K562 (cell line): Measurements from ENCODE around the gene DTYMK. TPM values are rescaled to one million over a fixed set of nuclear protein-coding genes. Genes with fewer than 3 reads are reported as not detected.

Experiments
- ATAC-seq: fragments of 200-7000 bp; cut with Tn5 transposase; 3 replicates; pipeline ENCODE4 v1.9.1; 2020; ENCODE audit warnings: moderate library complexity
- BruUV-seq: library from RNA; stranded (reverse); fragments of 400-500 nt; replicated peaks from 2 replicates; lab custom pipeline; 2021; lab: Mats Ljungman, UMichigan
- CTCF ChIA-PET: fragments of 300-600 bp; formaldehyde crosslinking; extraction: SDS; loops from one replicate; lab custom pipeline; 2021; ENCODE audit warnings: low intra/inter-chr PET ratio; lab: Yijun Ruan, JAX
- POLR2A ChIA-PET: fragments of 300-600, 350-650 bp; sonication (Branson Sonifier 250); formaldehyde crosslinking; extraction: SDS; loops from one replicate; lab custom pipeline; 2021; ENCODE audit warnings: antibody characterized with exemption, inconsistent platforms; lab: Yijun Ruan, JAX
- DNase-seq, 4 experiments: peaks; one replicate each; pipeline versions ENCODE4 v3.0.0 to v3.0.0-alpha.2; 2011 to 2018; ENCODE audit warnings: low spot score in 3 of 4, mixed read lengths in 3 of 4; ENCODE audit errors: extremely low read depth in 1 of 4
- FAIRE-seq: peaks from 2 replicates; lab custom pipeline; 2011; peaks lifted over from hg19 to GRCh38; lab: Jason Lieb, UNC
- H2AFZ ChIP-seq: 2 replicates; pipeline ENCODE4 v1.6.0; 2011; ENCODE audit warnings: low read depth, low read length, control low read depth, inconsistent platforms
- H3K27ac ChIP-seq: fragments of 200-600 bp; 3 replicates; pipeline ENCODE4 v1.8.0; 2011; ENCODE audit warnings: low read depth, mild to moderate bottlenecking, control low read depth, inconsistent platforms, low read length, moderate library complexity, mixed read lengths; ENCODE audit errors: extremely low read depth
- H3K27me3 ChIP-seq, 2 experiments: fragments of 300-600 bp in 1 of 2; 2 replicates in 1 of 2; 3 replicates in 1 of 2; pipeline versions ENCODE4 v1.6.0 to v1.8.0; 2011; ENCODE audit warnings: inconsistent platforms in 2 of 2, low read length in 2 of 2, mild to moderate bottlenecking in 1 of 2, mixed read lengths in 1 of 2, moderate library complexity in 1 of 2; ENCODE audit not compliant: control insufficient read depth in 2 of 2, insufficient read depth in 2 of 2
- H3K36me3 ChIP-seq: fragments of 300-600 bp; 3 replicates; pipeline ENCODE4 v1.8.0; 2011; ENCODE audit warnings: mild to moderate bottlenecking, low read length, inconsistent platforms; ENCODE audit not compliant: control insufficient read depth, insufficient read depth
- H3K4me1 ChIP-seq, 2 experiments: fragments of 200-600 bp in 1 of 2; replicated peaks in 1 of 2; 2 replicates in 1 of 2; 3 replicates in 1 of 2; pipeline versions ENCODE4 v1.5.1 to v1.8.0; 2011; ENCODE audit warnings: inconsistent platforms in 2 of 2, low read length in 2 of 2, mild to moderate bottlenecking in 1 of 2, mixed read lengths in 1 of 2, moderate library complexity in 1 of 2; ENCODE audit not compliant: control insufficient read depth in 2 of 2, insufficient read depth in 2 of 2
- H3K4me2 ChIP-seq: 2 replicates; pipeline ENCODE4 v1.6.1; 2011; ENCODE audit warnings: low read length, control low read depth, inconsistent platforms, mixed read lengths; ENCODE audit not compliant: insufficient read depth
- H3K4me3 ChIP-seq: fragments of 200-600 bp; sonication (generic), shearing (Covaris generic); 2 replicates; pipeline ENCODE4 v1.5.1; 2016; ENCODE audit warnings: control low read depth, inconsistent platforms
- H3K79me2 ChIP-seq: fragments of 200-600 bp; 3 replicates; pipeline ENCODE4 v1.8.0; 2011; ENCODE audit warnings: low read length, inconsistent platforms; ENCODE audit not compliant: control insufficient read depth, insufficient read depth
- H3K9ac ChIP-seq, 2 experiments: 2 replicates each; pipeline versions ENCODE4 v1.6.0 to v1.6.1; 2011; ENCODE audit warnings: low read depth in 2 of 2, low read length in 2 of 2, control low read depth in 1 of 2, inconsistent platforms in 1 of 2, mild to moderate bottlenecking in 1 of 2, mixed read lengths in 1 of 2; ENCODE audit not compliant: insufficient read depth in 1 of 2
- H3K9me1 ChIP-seq: one replicate; pipeline ENCODE4 v1.6.0; 2011; ENCODE audit warnings: inconsistent platforms, mild to moderate bottlenecking, low read length, moderate library complexity; ENCODE audit not compliant: control insufficient read depth, insufficient read depth
- H3K9me3 ChIP-seq: replicated peaks from 2 replicates; pipeline ENCODE4 v1.5.1; 2011; ENCODE audit warnings: low read depth, low read length, inconsistent platforms; ENCODE audit not compliant: control insufficient read depth, insufficient read depth
- H4K20me1 ChIP-seq: replicated peaks from 2 replicates; pipeline ENCODE4 v1.6.1; 2011; ENCODE audit warnings: low read length, inconsistent platforms, mixed read lengths; ENCODE audit not compliant: control insufficient read depth, insufficient read depth
- CHCHD3 ChIP-seq: fragments of 250-450 bp; sonication (Bioruptor Pico); IDR thresholded peaks from 2 replicates; pipeline ENCODE4 v2.1.2; 2022; ENCODE audit warnings: mild to moderate bottlenecking
- GATA2 ChIP-seq: sonication (generic); formaldehyde crosslinking; IDR thresholded peaks from 2 replicates; pipeline ENCODE4 v1.4.0; 2020; ENCODE audit warnings: mild to moderate bottlenecking, missing genetic modification reagents
- JUN ChIP-seq, 2 experiments: sonication (generic) in 1 of 2; formaldehyde crosslinking in 1 of 2; IDR thresholded peaks; 2 replicates each; pipeline versions ENCODE4 v1.6.1 to v1.8.0; 2012 to 2022; ENCODE audit warnings: borderline replicate concordance in 2 of 2, mild to moderate bottlenecking in 2 of 2, improper control_type of control experiment in 1 of 2, low read depth in 1 of 2, low read length in 1 of 2, missing genetic modification reagents in 1 of 2
- MECOM ChIP-seq: fragments of 250-450 bp; sonication (Bioruptor Pico); IDR thresholded peaks from 2 replicates; pipeline ENCODE4 v1.8.0; 2022; ENCODE audit warnings: inconsistent platforms
- MYC ChIP-seq, 2 experiments: fragments of 250-450 bp in 1 of 2; sonication (Bioruptor Pico) in 1 of 2; IDR thresholded peaks; 2 replicates each; pipeline versions ENCODE4 v1.5.1 to v1.6.1; 2012 to 2021; ENCODE audit warnings: low read depth in 2 of 2, borderline replicate concordance in 1 of 2, improper control_type of control experiment in 1 of 2, low read length in 1 of 2, mild to moderate bottlenecking in 1 of 2, moderate library complexity in 1 of 2
- POLR2A ChIP-seq: fragments of 450-650 bp; conservative IDR thresholded peaks from 2 replicates; pipeline ENCODE4 v1.6.1; 2016
- POLR2G ChIP-seq: fragments of 200-400 bp; formaldehyde crosslinking; IDR thresholded peaks from 2 replicates; pipeline ENCODE4 v1.6.1; 2017; ENCODE audit warnings: low read depth, mild to moderate bottlenecking, antibody characterized with exemption, low read length, moderate library complexity
- PTTG1 ChIP-seq: fragments of 450-650 bp; IDR thresholded peaks from 2 replicates; pipeline ENCODE4 v1.6.1; 2016; ENCODE audit warnings: low read depth, mild to moderate bottlenecking, missing genetic modification characterization, missing compliant biosample characterization
- ZNF134 ChIP-seq: fragments of 250-450 bp; sonication (Bioruptor Pico); conservative IDR thresholded peaks from 2 replicates; pipeline ENCODE4 v1.4.0; 2020
- WGBS: fragments of 100-300 bp; shearing (Covaris generic); methylation state at CpG from one replicate; pipeline ENCODE4 v1.1.6; 2016; ENCODE audit warnings: low coverage, mixed read lengths; ENCODE audit not compliant: insufficient coverage; ENCODE audit errors: missing lambda C conversion rate; 5-methylcytosine and 5-hydroxymethylcytosine counted together
- in situ Hi-C: fragments of 300-500 bp; cut with MboI; formaldehyde crosslinking; loops from 4 replicates; pipeline ENCODE4 v1.15.0; 2018; ENCODE audit warnings: inconsistent platforms, mixed read lengths
- intact Hi-C: fragments of 100-400 bp; cut with micrococcal nuclease; formaldehyde crosslinking; loops from 2 replicates; pipeline ENCODE4 v1.14.2; 2022
- polyA plus RNA-seq, 8 experiments: library from polyadenylated mRNA; depleted of rRNA in 4 of 8; stranded (reverse) in 5 of 8; unstranded in 3 of 8; fragments of >200 nt; fragmentation: Nextera tagmentation in 2 of 8; fragmentation: Illumina TruSeq in 1 of 8; extraction: Ambion mirVana in 2 of 8; extraction: Trizol in 1 of 8; gene quantifications; 2 replicates each; pipeline versions ENCODE4 v1.2.1 to v1.2.3, GENCODE V29; 2011 to 2014; ENCODE audit warnings: inconsistent platforms in 1 of 8, missing spikeins in 1 of 8
- total RNA-seq, 7 experiments: library from RNA; depleted of rRNA in 6 of 7; stranded (reverse); fragments of >200 nt in 6 of 7; fragmentation: Illumina TruSeq in 2 of 7; extraction: Trizol in 2 of 7; gene quantifications; 2 replicates each; pipeline versions ENCODE4 v1.2.1 to v1.2.3, GENCODE V29; 2011 to 2021; ENCODE audit warnings: low replicate concordance in 1 of 7
- TF ChIP-seq, protein P1 (sequence below), 3 experiments: IDR thresholded peaks in 2 of 3; conservative IDR thresholded peaks in 1 of 3; 2 replicates each; pipeline ENCODE4 v1.5.1; 2011 to 2012; ENCODE audit warnings: low read length in 3 of 3, mild to moderate bottlenecking in 3 of 3, control low read depth in 2 of 3, improper control_type of control experiment in 1 of 3, inconsistent platforms in 1 of 3, low read depth in 1 of 3, mixed read lengths in 1 of 3, moderate library complexity in 1 of 3; ENCODE audit not compliant: insufficient read depth in 2 of 3

The DTYMK gene
- total and polyA plus RNA-seq, 9 of the 15 experiments (the other 6 are each of a cell fraction or from before 2014, with no cell fraction given) = 8.2 to 85.0 (median 47.9) TPM

- TF ChIP-seq CHCHD3 (CRISPR knock-in tag) (no peak), ZNF134 (CRISPR knock-in tag) (no peak), PTTG1 (tag) (no peak), JUN (IDR thresholded peaks at IDR 0.05; ENCODE audit: borderline replicate concordance, low read depth, low read length) (no peak), JUN (CRISPR knock-in tag; IDR thresholded peaks at IDR 0.05; ENCODE audit: borderline replicate concordance) (no peak), GATA2 (CRISPR knock-in tag) (no peak), MYC (IDR thresholded peaks at IDR 0.05; ENCODE audit: low read depth, low read length) (no peak), MYC (CRISPR knock-in tag; IDR thresholded peaks at IDR 0.05; ENCODE audit: borderline replicate concordance, low read depth) (no peak)
Observed at GRCh38 chr2:241675885-241676284, 10.7 kb downstream of the DTYMK start (continued).

GRCh38 chr2:241673797-241674725 is 12.6 kb downstream of the DTYMK start:
- no TSS peak for BruUV-seq
- H3K27ac ChIP-seq = no peak overlapping the region
- H3K79me2 ChIP-seq = no peaks in the 10 kb centered on the region
- TF ChIP-seq, protein P1, sequence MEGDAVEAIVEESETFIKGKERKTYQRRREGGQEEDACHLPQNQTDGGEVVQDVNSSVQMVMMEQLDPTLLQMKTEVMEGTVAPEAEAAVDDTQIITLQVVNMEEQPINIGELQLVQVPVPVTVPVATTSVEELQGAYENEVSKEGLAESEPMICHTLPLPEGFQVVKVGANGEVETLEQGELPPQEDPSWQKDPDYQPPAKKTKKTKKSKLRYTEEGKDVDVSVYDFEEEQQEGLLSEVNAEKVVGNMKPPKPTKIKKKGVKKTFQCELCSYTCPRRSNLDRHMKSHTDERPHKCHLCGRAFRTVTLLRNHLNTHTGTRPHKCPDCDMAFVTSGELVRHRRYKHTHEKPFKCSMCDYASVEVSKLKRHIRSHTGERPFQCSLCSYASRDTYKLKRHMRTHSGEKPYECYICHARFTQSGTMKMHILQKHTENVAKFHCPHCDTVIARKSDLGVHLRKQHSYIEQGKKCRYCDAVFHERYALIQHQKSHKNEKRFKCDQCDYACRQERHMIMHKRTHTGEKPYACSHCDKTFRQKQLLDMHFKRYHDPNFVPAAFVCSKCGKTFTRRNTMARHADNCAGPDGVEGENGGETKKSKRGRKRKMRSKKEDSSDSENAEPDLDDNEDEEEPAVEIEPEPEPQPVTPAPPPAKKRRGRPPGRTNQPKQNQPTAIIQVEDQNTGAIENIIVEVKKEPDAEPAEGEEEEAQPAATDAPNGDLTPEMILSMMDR (IDR thresholded peaks at IDR 0.05 in 2 of 3, conservative IDR thresholded peaks at IDR 0.05 in 1 of 3; ENCODE audit: insufficient read depth in 2 of 3, low read depth in 1 of 3, low read length in 3 of 3) = peak in 1 of 3 experiments; percentile 54; a peak in 2 of 6 replicates
- TF ChIP-seq POLR2A (peak; percentile 37; the same call in 1 of the 2 replicates), MECOM (no peak), POLR2G (peak; percentile 49; the same call in 1 of the 2 replicates)
- FAIRE-seq = no peak
- H3K4me1 ChIP-seq = peaks cover 0 to 5% of the 10 kb centered on the region in 2 experiments; a peak in 2 of 5 replicates
- no peak overlapping the region for H3K4me3 ChIP-seq
- DNase-seq = peak; percentile 15 to 44 (median 32)
- H3K9ac ChIP-seq = no peak overlapping the region
- H3K9me3 ChIP-seq = no peaks in the 10 kb centered on the region
- WGBS = 84% methylated on average over 11 of the region's 21 CpGs
- H3K9me1 ChIP-seq = no peaks in the 10 kb centered on the region
- CTCF ChIA-PET = no interaction called here
- in situ Hi-C loops (no loop called here), intact Hi-C loops (no loop called here)
- ATAC-seq = peak; percentile 55
- no peak overlapping the region for H2AFZ ChIP-seq
- H3K27me3 ChIP-seq = no peaks in the 10 kb centered on the region
- peaks cover 49% of the 10 kb centered on the region; the same call in 2 of the 3 replicates for H3K36me3 ChIP-seq
- H3K4me2 ChIP-seq = no peak overlapping the region
- POLR2A ChIA-PET = interaction anchor here (1.6 kb wide), 1 partner anchor 14 kb away, joined by 5 read pairs; no protein-coding TSS in a partner anchor
- H4K20me1 ChIP-seq = no peaks in the 10 kb centered on the region; the same call in 1 of the 2 replicates
